Mesenchymal stem cell (in vitro differentiated cells and primary cell): ENCODE measurements around the gene POMT1.
"Not testable (repeated sequence)": the region's sequence is repeated elsewhere in the genome, so short reads cannot be mapped to it uniquely, and the experiment has no call there.

Source experiments
- DNase-seq: peaks from one replicate; pipeline ENCODE4 v3.0.0-alpha.2; 2013
- H2AFZ ChIP-seq: one replicate; pipeline ENCODE4 v1.6.1; 2013; ENCODE audit warnings: low read depth, mild to moderate bottlenecking, control low read depth, inconsistent platforms, low read length, moderate library complexity
- H2AK5ac ChIP-seq: 2 replicates; pipeline ENCODE4 v1.6.1; 2013; ENCODE audit warnings: low read length, moderate library complexity, mild to moderate bottlenecking, inconsistent platforms; ENCODE audit not compliant: severe bottlenecking
- H2BK120ac ChIP-seq: one replicate; pipeline ENCODE4 v1.6.1; 2013; ENCODE audit warnings: low read depth, mild to moderate bottlenecking, inconsistent platforms, low read length, moderate library complexity
- H2BK12ac ChIP-seq, 2 experiments: one replicate each; pipeline ENCODE4 v1.6.1; 2013; ENCODE audit warnings: inconsistent platforms in 2 of 2, low read length in 2 of 2, mild to moderate bottlenecking in 2 of 2, moderate library complexity in 2 of 2, control low read depth in 1 of 2
- H2BK15ac ChIP-seq: one replicate; pipeline ENCODE4 v1.6.1; 2013; ENCODE audit warnings: mild to moderate bottlenecking, low read depth, inconsistent platforms; ENCODE audit not compliant: poor library complexity, severe bottlenecking
- H2BK5ac ChIP-seq: 2 replicates; pipeline ENCODE4 v1.6.1; 2013; ENCODE audit warnings: low read depth, mild to moderate bottlenecking, low read length, control low read depth, inconsistent platforms; ENCODE audit not compliant: poor library complexity, severe bottlenecking
- H3K14ac ChIP-seq, 2 experiments: one replicate each; pipeline ENCODE4 v1.6.1; 2013; ENCODE audit warnings: inconsistent platforms in 2 of 2, low read length in 2 of 2, control low read depth in 1 of 2, mild to moderate bottlenecking in 1 of 2, moderate library complexity in 1 of 2
- H3K18ac ChIP-seq, 2 experiments: one replicate each; pipeline ENCODE4 v1.6.1; 2013; ENCODE audit warnings: inconsistent platforms in 2 of 2, low read length in 2 of 2, control low read depth in 1 of 2, low read depth in 1 of 2, mild to moderate bottlenecking in 1 of 2
- H3K23ac ChIP-seq, 2 experiments: one replicate each; pipeline ENCODE4 v1.6.1; 2013; ENCODE audit warnings: inconsistent platforms in 2 of 2, low read length in 2 of 2, mild to moderate bottlenecking in 2 of 2, moderate library complexity in 2 of 2, control low read depth in 1 of 2
- H3K27ac ChIP-seq: 2 replicates; pipeline ENCODE4 v1.5.1; 2013; ENCODE audit warnings: mild to moderate bottlenecking, moderate library complexity, low read length, control low read depth, inconsistent platforms; ENCODE audit not compliant: poor library complexity, severe bottlenecking
- H3K27me3 ChIP-seq, 2 experiments: 2 replicates each; pipeline versions ENCODE4 v1.6.1 to v1.7.0; 2013; ENCODE audit warnings: low read length in 2 of 2, mild to moderate bottlenecking in 2 of 2, moderate library complexity in 2 of 2, control low read depth in 1 of 2, inconsistent platforms in 1 of 2; ENCODE audit not compliant: control insufficient read depth in 1 of 2, insufficient read depth in 1 of 2
- H3K36me3 ChIP-seq, 2 experiments: 2 replicates each; pipeline versions ENCODE4 v1.6.1 to v1.7.0; 2013; ENCODE audit warnings: low read length in 2 of 2, control low read depth in 1 of 2, inconsistent platforms in 1 of 2, low read depth in 1 of 2, mild to moderate bottlenecking in 1 of 2; ENCODE audit not compliant: insufficient read depth in 2 of 2, control insufficient read depth in 1 of 2
- H3K4ac ChIP-seq, 2 experiments: one replicate each; pipeline ENCODE4 v1.6.1; 2013; ENCODE audit warnings: inconsistent platforms in 2 of 2, low read length in 2 of 2, mild to moderate bottlenecking in 2 of 2, moderate library complexity in 2 of 2, control low read depth in 1 of 2, low read depth in 1 of 2
- H3K4me1 ChIP-seq: 2 replicates; pipeline ENCODE4 v1.6.1; 2013; ENCODE audit warnings: low read depth, low read length, control low read depth; ENCODE audit not compliant: control insufficient read depth, insufficient read depth
- H3K4me2 ChIP-seq: 2 replicates; pipeline ENCODE4 v1.6.1; 2013; ENCODE audit warnings: low read length, mild to moderate bottlenecking, inconsistent platforms; ENCODE audit not compliant: poor library complexity, severe bottlenecking
- H3K4me3 ChIP-seq, 2 experiments: 2 replicates each; pipeline versions ENCODE4 v1.5.1 to v1.7.0; 2013; ENCODE audit warnings: low read length in 2 of 2, mild to moderate bottlenecking in 2 of 2, control low read depth in 1 of 2, low read depth in 1 of 2; ENCODE audit not compliant: insufficient read depth in 1 of 2
- H3K79me1 ChIP-seq: replicated peaks from 2 replicates; pipeline ENCODE4 v1.6.1; 2013; ENCODE audit warnings: mild to moderate bottlenecking, control low read depth, low read length, inconsistent platforms; ENCODE audit not compliant: poor library complexity, severe bottlenecking
- H3K9ac ChIP-seq: 2 replicates; pipeline ENCODE4 v1.7.0; 2013; ENCODE audit warnings: mild to moderate bottlenecking, low read length, moderate library complexity
- H3K9me3 ChIP-seq: 2 replicates; pipeline ENCODE4 v1.7.0; 2013; ENCODE audit warnings: mild to moderate bottlenecking, low read length; ENCODE audit not compliant: control insufficient read depth
- H4K8ac ChIP-seq: one replicate; pipeline ENCODE4 v1.6.1; 2013; ENCODE audit warnings: inconsistent platforms, mild to moderate bottlenecking, low read length, moderate library complexity
- H4K91ac ChIP-seq: one replicate; pipeline ENCODE4 v1.6.1; 2013; ENCODE audit warnings: mild to moderate bottlenecking, low read length, inconsistent platforms
- WGBS: methylation state at CpG from one replicate; pipeline ENCODE4 v1.1.7; 2013; ENCODE audit warnings: mixed read lengths; 5-methylcytosine and 5-hydroxymethylcytosine counted together

POMT1 gene

DNA sequence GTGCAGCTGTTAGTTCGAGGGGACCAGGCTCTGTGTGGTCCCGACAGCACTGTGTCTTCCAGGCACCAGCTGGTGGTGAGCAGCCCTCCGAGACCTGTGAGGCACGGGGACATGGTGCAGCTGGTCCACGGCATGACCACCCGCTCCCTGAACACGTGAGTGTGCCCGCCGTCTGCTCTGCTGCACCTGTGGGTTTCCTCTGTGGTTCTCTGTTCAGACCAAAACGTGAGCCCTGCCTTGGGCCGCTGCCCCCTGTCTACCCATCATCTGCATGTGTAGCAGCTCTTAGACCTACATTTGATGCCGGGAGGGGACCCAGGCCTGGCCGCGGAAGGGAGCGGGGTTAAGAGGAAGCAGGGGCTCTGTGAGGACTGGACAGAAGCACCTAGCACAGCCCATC, 10.5 kb downstream of the POMT1 start:
- H3K9me3 ChIP-seq = no peaks in the 10 kb centered on the region
- H3K79me1 ChIP-seq = peaks cover 1% of the 10 kb centered on the region
- H3K4me1 ChIP-seq = no peaks in the 10 kb centered on the region
- H2BK120ac ChIP-seq = no peak overlapping the region
- H3K4me2 ChIP-seq = no peak overlapping the region
- no peak overlapping the region for H3K4me3 ChIP-seq
- no peak overlapping the region for H2BK5ac ChIP-seq
- 98% methylated on average over 14 of the region's 15 CpGs for WGBS
- H3K27me3 ChIP-seq = no peaks in the 10 kb centered on the region
- no peak overlapping the region for H3K18ac ChIP-seq
- H3K36me3 ChIP-seq = peaks cover 86 to 90% of the 10 kb centered on the region in 2 experiments
- H4K8ac ChIP-seq = no peak overlapping the region
- H2BK12ac ChIP-seq = no peak overlapping the region
- no peak for DNase-seq
- no peak overlapping the region for H2AFZ ChIP-seq
- H3K27ac ChIP-seq = no peak overlapping the region
- H2AK5ac ChIP-seq = no peak overlapping the region
- H3K14ac ChIP-seq = no peak overlapping the region
- H2BK15ac ChIP-seq = no peak overlapping the region
- no peak overlapping the region for H3K23ac ChIP-seq
- no peak overlapping the region for H4K91ac ChIP-seq
- H3K9ac ChIP-seq = no peak overlapping the region
- no peak overlapping the region for H3K4ac ChIP-seq

DNA sequence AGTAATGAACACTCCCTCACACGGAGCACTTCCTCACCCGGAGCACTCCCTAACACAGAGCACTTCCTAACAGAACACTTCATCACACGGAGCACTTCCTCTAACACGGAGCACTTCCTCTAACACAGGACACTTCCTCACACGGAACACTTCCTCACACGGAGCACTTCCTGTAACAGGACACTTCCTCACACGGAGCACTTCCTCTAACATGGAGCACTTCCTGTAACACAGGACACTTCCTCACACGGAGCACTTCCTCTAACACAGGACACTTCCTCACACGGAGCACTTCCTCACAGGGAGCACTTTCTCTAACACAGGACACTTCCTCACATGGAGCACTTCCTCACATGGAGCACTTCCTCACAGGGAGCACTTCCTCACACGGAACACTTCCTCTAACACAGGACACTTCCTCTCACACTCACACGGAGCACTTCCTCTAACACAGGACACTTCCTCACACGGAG, 12.9 kb downstream of the POMT1 start:
- not testable (repeated sequence) for H2BK120ac ChIP-seq, H3K27ac ChIP-seq, H3K27me3 ChIP-seq, H2BK12ac ChIP-seq, H4K91ac ChIP-seq, H3K4me1 ChIP-seq, H2AK5ac ChIP-seq, H3K79me1 ChIP-seq, H3K23ac ChIP-seq, H3K14ac ChIP-seq, H3K9ac ChIP-seq, H3K4ac ChIP-seq, H3K4me2 ChIP-seq, H4K8ac ChIP-seq, H2AFZ ChIP-seq, H3K4me3 ChIP-seq, H3K18ac ChIP-seq, H2BK15ac ChIP-seq, H3K9me3 ChIP-seq, DNase-seq, H2BK5ac ChIP-seq
- 86% methylated on average over 11 of the region's 12 CpGs for WGBS
- peaks cover 90 to 100% of the 10 kb centered on the region in 2 experiments for H3K36me3 ChIP-seq

DNA sequence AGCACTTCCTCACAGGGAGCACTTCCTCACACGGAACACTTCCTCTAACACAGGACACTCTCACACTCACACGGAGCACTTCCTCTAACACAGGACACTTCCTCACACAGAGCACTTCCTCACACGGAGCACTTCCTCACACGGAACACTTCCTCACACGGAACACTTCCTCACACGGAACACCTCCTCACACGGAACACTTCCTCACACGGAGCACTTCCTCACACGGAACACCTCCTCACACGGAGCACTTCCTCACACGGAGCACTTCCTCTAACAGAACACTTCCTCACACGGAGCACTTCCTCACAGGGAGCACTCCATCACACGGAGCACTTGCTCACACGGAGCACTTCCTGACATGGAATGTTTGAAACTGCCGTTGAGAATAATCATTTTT, 13.4 kb downstream of the POMT1 start:
- Histone ChIP-seq H4K91ac (no peak overlapping the region), H3K23ac (no peak overlapping the region), H3K4me1 (no peaks in the 10 kb centered on the region), H2AK5ac (no peak overlapping the region), H2BK15ac (no peak overlapping the region), H3K79me1 (no peaks in the 10 kb centered on the region), H4K8ac (no peak overlapping the region), H2BK5ac (no peak overlapping the region), H2BK120ac (no peak overlapping the region), H3K4me3 (no peak overlapping the region), H3K4me2 (no peak overlapping the region), H2BK12ac (no peak overlapping the region), H3K4ac (no peak overlapping the region), H3K9me3 (no peaks in the 10 kb centered on the region), H3K27ac (no peak overlapping the region), H3K14ac (no peak overlapping the region), H3K27me3 (no peaks in the 10 kb centered on the region), H2AFZ (no peak overlapping the region), H3K36me3 (peaks cover 90 to 100% of the 10 kb centered on the region in 2 experiments), H3K18ac (no peak overlapping the region), H3K9ac (no peak overlapping the region)
- DNase-seq = no peak
- whole genome bisulfite sequencing = 96% methylated on average over 14 of the region's 15 CpGs

GRCh38 chr9:131516930-131517329, 14.2 kb downstream of the POMT1 start:
- Histone ChIP-seq H3K18ac (no peak overlapping the region), H3K79me1 (no peaks in the 10 kb centered on the region), H3K4me3 (no peak overlapping the region), H3K27me3 (no peaks in the 10 kb centered on the region), H3K14ac (no peak overlapping the region), H4K8ac (no peak overlapping the region), H3K9me3 (no peaks in the 10 kb centered on the region), H2BK12ac (no peak overlapping the region), H3K27ac (no peak overlapping the region), H3K4me1 (no peaks in the 10 kb centered on the region), H2BK5ac (no peak overlapping the region), H3K9ac (no peak overlapping the region), H3K36me3 (peaks cover 90 to 100% of the 10 kb centered on the region in 2 experiments), H2BK15ac (no peak overlapping the region), H4K91ac (no peak overlapping the region), H3K23ac (no peak overlapping the region), H3K4me2 (no peak overlapping the region), H3K4ac (no peak overlapping the region), H2AK5ac (no peak overlapping the region), H2BK120ac (no peak overlapping the region), H2AFZ (no peak overlapping the region)
- WGBS = 96% methylated on average over 9 of the region's 9 CpGs
- DNase-seq = no peak
